Activated CD8-positive, alpha-beta T cell treated with anti-CD3 and anti-CD28 coated beads for 36 hours (primary cell): ENCODE measurements around the gene DNAH8. TPM values are rescaled to one million over a fixed set of nuclear protein-coding genes. Genes with fewer than 3 reads are reported as not detected.
"Not testable (repeated sequence)": the region's sequence is repeated elsewhere in the genome, so short reads cannot be mapped to it uniquely, and the experiment has no call there.

Experiments used
- ATAC-seq: fragments of 200-7000 bp; cut with Tn5 transposase; one replicate; pipeline ENCODE4 v1.10.0; 2021; ENCODE audit warnings: mild to moderate bottlenecking, moderate library complexity
- CTCF ChIA-PET: fragments of 350-600 bp; sonication (Branson Sonifier 250); formaldehyde crosslinking; loops from one replicate; lab custom pipeline; 2021; ENCODE audit warnings: antibody characterized with exemption; lab: Charles Lee
- POLR2A ChIA-PET: fragments of 350-600 bp; sonication (Branson Sonifier 250); formaldehyde crosslinking; loops from one replicate; lab custom pipeline; 2021; ENCODE audit warnings: antibody characterized with exemption; lab: Charles Lee
- DNase-seq: peaks from one replicate; pipeline ENCODE4 v3.0.0-alpha.2; 2020
- H3K27ac Mint-ChIP-seq: one replicate; pipeline ENCODE4 v1.8.0; 2021; ENCODE audit warnings: mild to moderate bottlenecking, mixed read lengths
- H3K27me3 Mint-ChIP-seq: one replicate; pipeline ENCODE4 v1.8.0; 2021; ENCODE audit warnings: mixed read lengths
- H3K36me3 Mint-ChIP-seq: one replicate; pipeline ENCODE4 v1.8.0; 2021; ENCODE audit warnings: low read depth, mixed read lengths
- H3K4me1 Mint-ChIP-seq: one replicate; pipeline ENCODE4 v1.8.0; 2021; ENCODE audit warnings: low read depth, mixed read lengths
- H3K4me3 Mint-ChIP-seq: one replicate; pipeline ENCODE4 v1.8.0; 2021; ENCODE audit warnings: mild to moderate bottlenecking, moderate library complexity, mixed read lengths
- H3K9me3 Mint-ChIP-seq: one replicate; pipeline ENCODE4 v1.8.0; 2021; ENCODE audit warnings: mixed read lengths
- intact Hi-C: fragments of 100-400 bp; cut with micrococcal nuclease; formaldehyde crosslinking; loops from one replicate; pipeline ENCODE4 v1.10.0; 2022
- total RNA-seq, 2 experiments: library from RNA; stranded (reverse); gene quantifications; one replicate each; pipeline ENCODE4 v1.2.3, GENCODE V29; 2021
- TF ChIP-seq, protein P1 (sequence below): fragments of 200-600 bp; IDR thresholded peaks from one replicate; pipeline ENCODE4 v1.8.0; 2022; ENCODE audit warnings: antibody characterized with exemption, mild to moderate bottlenecking

Gene DNAH8
- total RNA-seq, 2 experiments from 2014 or later, result not detected

DNA sequence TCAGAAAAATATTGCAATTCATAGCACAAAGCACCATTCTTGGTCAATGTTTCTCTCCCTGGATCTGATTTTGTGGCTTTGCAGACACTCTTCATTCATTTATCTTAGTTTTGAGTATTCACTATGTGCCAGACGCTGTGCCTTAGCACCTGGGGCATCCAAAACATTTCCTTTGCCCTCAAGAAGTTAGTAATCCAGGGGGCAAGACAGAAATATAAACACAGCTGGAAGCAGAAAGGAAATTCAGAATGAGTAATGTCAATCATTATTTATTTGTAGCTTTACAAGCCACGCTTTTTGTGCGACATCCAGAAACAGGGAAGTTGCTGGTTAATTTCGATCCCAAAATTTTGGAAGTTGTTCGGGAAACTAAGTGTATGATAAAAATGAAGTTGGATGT is 71.4 kb downstream of the DNAH8 start:
- POLR2A ChIA-PET, result interaction anchor here (0.7 kb wide), 1 partner anchor 17 kb away, joined by 3 read pairs; no protein-coding TSS in a partner anchor
- DNase-seq, result no peak
- CTCF ChIA-PET, result no interaction called here
- Mint-ChIP-seq H3K27me3 (peaks cover 19% of the 10 kb centered on the region), H3K4me3 (no peak overlapping the region), H3K9me3 (no peaks in the 10 kb centered on the region), H3K36me3 (no peaks in the 10 kb centered on the region), H3K27ac (no peak overlapping the region), H3K4me1 (no peaks in the 10 kb centered on the region)
- ATAC-seq, result no peak
- intact Hi-C loops, result no loop called here
- TF ChIP-seq, protein P1, sequence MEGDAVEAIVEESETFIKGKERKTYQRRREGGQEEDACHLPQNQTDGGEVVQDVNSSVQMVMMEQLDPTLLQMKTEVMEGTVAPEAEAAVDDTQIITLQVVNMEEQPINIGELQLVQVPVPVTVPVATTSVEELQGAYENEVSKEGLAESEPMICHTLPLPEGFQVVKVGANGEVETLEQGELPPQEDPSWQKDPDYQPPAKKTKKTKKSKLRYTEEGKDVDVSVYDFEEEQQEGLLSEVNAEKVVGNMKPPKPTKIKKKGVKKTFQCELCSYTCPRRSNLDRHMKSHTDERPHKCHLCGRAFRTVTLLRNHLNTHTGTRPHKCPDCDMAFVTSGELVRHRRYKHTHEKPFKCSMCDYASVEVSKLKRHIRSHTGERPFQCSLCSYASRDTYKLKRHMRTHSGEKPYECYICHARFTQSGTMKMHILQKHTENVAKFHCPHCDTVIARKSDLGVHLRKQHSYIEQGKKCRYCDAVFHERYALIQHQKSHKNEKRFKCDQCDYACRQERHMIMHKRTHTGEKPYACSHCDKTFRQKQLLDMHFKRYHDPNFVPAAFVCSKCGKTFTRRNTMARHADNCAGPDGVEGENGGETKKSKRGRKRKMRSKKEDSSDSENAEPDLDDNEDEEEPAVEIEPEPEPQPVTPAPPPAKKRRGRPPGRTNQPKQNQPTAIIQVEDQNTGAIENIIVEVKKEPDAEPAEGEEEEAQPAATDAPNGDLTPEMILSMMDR, result no peak

DNA sequence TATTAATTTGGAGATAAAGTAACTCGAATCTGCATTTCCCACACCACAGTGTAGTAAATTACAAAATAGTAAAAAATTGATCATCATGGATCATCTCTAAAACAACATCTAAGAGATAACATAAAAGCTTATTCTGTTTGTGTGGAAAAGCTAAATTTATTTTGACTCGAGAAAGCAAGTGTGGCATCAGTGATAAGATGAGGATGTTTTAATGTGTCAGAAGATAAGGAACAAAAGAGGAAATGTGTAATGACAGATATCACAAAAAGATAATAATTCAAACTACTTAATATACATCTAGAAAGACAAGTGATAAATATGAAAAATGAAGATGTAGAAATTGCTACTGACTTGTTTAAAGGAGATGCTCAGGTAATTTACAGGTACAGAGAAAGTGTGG is 74.1 kb downstream of the DNAH8 start:
- H3K9me3 Mint-ChIP-seq, result no peaks in the 10 kb centered on the region
- ChIA-PET POLR2A (no interaction called here), CTCF (interaction anchor here (1.1 to 2.6 kb wide), 3 partner anchors 15 to 83 kb away, joined by 3 to 8 read pairs (median 3); no protein-coding TSS in a partner anchor)
- no peaks in the 10 kb centered on the region for H3K4me1 Mint-ChIP-seq
- no peak overlapping the region for H3K4me3 Mint-ChIP-seq
- intact Hi-C loops, result no loop called here
- no peaks in the 10 kb centered on the region for H3K36me3 Mint-ChIP-seq
- H3K27me3 Mint-ChIP-seq, result peaks cover 19% of the 10 kb centered on the region
- TF ChIP-seq, protein P1, result no peak
- DNase-seq, result no peak
- no peak for ATAC-seq
- no peak overlapping the region for H3K27ac Mint-ChIP-seq

DNA sequence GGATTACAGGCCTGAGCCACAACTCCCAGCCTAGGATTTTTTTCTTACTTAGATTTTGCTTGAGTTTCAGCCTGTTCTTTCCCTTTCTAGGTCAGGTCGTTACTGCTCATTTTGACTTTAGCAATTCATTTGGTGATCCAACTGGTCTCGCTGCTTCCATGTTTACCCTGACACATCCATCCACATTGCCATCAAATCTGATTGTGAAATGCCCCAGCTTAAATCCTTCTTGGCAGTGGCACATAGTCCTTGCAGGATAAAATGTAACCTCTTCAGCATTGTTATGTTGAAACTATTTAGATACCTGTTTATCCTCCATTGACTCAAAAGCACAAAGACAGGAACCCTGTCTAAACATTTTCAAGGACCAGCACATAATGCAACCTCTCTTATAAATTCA is 77.2 kb downstream of the DNAH8 start:
- CTCF ChIA-PET, result no interaction called here
- no peaks in the 10 kb centered on the region for H3K9me3 Mint-ChIP-seq
- intact Hi-C loops, result no loop called here

DNA sequence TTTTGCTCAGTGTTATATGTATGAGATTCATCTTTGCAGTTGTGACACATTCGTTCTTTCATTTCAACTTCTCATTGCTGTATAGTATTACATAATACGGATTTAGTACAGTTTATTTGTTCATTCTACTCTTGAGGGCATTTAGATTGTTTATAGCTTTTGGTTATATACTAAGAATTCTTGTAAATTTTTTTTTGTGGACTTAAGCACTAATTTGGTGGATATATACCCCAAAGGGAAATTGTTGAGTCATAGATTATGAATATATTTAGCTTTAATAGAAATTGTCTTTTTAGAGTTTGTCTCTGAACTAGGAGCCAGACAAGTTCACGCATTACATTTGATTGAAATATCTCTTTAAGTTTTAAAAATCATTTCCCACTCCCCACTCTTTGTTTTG is 79.6 kb downstream of the DNAH8 start:
- Mint-ChIP-seq H3K4me1 (no peaks in the 10 kb centered on the region), H3K27ac (no peak overlapping the region), H3K36me3 (no peaks in the 10 kb centered on the region), H3K27me3 (peaks cover 33% of the 10 kb centered on the region), H3K4me3 (no peak overlapping the region), H3K9me3 (no peaks in the 10 kb centered on the region)
- TF ChIP-seq, protein P1, result no peak
- ATAC-seq (no peak), DNase-seq (no peak)
- intact Hi-C loops, result no loop called here
- ChIA-PET POLR2A (no interaction called here), CTCF (no interaction called here)

More for the DNA sequence above, 77.2 kb downstream of the DNAH8 start:
- Mint-ChIP-seq H3K27ac (no peak overlapping the region), H3K27me3 (peaks cover 21% of the 10 kb centered on the region), H3K4me1 (no peaks in the 10 kb centered on the region), H3K36me3 (no peaks in the 10 kb centered on the region), H3K4me3 (no peak overlapping the region)
- DNase-seq, result no peak
- no peak for ATAC-seq
- TF ChIP-seq, protein P1, result no peak
- POLR2A ChIA-PET, result no interaction called here

DNA sequence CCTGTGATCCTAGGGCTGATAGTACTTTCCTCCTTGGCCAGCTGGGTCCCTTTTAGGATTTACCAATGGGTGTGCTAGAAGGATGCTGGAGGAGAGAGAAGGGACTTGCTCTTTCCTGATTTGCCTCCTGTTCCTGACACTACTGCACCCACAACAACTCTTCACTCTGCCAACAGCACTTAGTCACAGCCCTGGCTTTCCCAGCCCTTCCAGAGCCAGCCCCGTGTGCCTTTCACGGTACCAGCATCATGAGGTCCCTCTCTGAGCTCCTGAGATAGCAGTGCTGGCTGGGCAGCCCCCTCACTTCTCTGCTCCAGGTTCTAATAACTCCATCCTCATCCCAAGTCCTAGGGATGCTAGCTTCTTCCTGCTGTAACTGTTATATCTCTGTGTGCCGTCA is 80.9 kb downstream of the DNAH8 start:
- ATAC-seq (no peak), DNase-seq (no peak)
- TF ChIP-seq, protein P1, result no peak
- Mint-ChIP-seq H3K36me3 (no peaks in the 10 kb centered on the region), H3K4me1 (no peaks in the 10 kb centered on the region), H3K4me3 (no peak overlapping the region), H3K27ac (no peak overlapping the region), H3K27me3 (peaks cover 35% of the 10 kb centered on the region), H3K9me3 (no peaks in the 10 kb centered on the region)
- ChIA-PET POLR2A (no interaction called here), CTCF (no interaction called here)
- intact Hi-C loops, result no loop called here

DNA sequence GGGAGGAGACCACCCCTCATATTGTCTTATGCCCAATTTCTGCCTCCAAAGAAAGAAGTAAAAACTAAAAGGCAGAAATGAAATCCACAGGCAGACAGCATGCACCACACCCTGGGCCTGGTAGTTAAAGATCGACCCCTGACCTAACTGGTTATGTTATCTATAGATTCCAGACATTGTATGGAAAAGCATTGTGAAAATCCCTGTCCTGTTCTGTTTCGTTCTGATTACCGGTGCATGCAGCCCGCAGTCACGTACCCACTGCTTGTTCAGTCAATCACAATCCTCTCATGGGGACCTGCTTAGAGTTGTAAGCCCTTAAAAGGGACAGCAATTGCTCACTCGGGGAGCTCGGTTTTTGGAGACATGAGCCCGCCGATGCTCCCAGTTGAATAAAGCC is 81.3 kb downstream of the DNAH8 start:
- H3K27ac Mint-ChIP-seq, intact Hi-C loops, H3K4me3 Mint-ChIP-seq, CTCF ChIA-PET, ATAC-seq, POLR2A ChIA-PET, H3K36me3 Mint-ChIP-seq, DNase-seq, H3K4me1 Mint-ChIP-seq, H3K9me3 Mint-ChIP-seq: not testable (repeated sequence)
- peaks cover 38% of the 10 kb centered on the region for H3K27me3 Mint-ChIP-seq
